Measurements from ENCODE around the gene GNAI2.

Gene GNAI2

GRCh38 chr3:50192689-50193141, 43.3 kb upstream of the GNAI2 start:
- DNase-seq (ENCODE audit: low spot score) = peak; percentile 90
- in situ Hi-C loops (cut with MboI; ENCODE audit: low sequenced_read_pairs, unreplicated experiment) = loop anchor here (5.0 kb wide), 1 partner anchor 80 kb away; no protein-coding TSS in a partner anchor
- peak; percentile 92 for TF ChIP-seq CTCF (IDR thresholded peaks at IDR 0.05; ENCODE audit: borderline replicate concordance, control extremely low read depth, extremely low read depth, insufficient read depth, missing control alignments)

- TF ChIP-seq CTCF (IDR thresholded peaks at IDR 0.05; ENCODE audit: borderline replicate concordance, control extremely low read depth, extremely low read depth, insufficient read depth, missing control alignments) = no peak
- in situ Hi-C loops (cut with MboI; ENCODE audit: low sequenced_read_pairs, unreplicated experiment) = loop anchor here (5.0 kb wide), 1 partner anchor 79 kb away; no protein-coding TSS in a partner anchor
- DNase-seq (ENCODE audit: low spot score) = no peak
Observed at GRCh38 chr3:50193286-50193685, 42.7 kb upstream of the GNAI2 start.

- in situ Hi-C loops (cut with MboI; ENCODE audit: low sequenced_read_pairs, unreplicated experiment) = loop anchor here (5.0 kb wide), 1 partner anchor 79 kb away; no protein-coding TSS in a partner anchor
Observed at GRCh38 chr3:50193746-50194127, 42.3 kb upstream of the GNAI2 start.

GRCh38 chr3:50194128-50194902, 41.7 kb upstream of the GNAI2 start:
- TF ChIP-seq CTCF (IDR thresholded peaks at IDR 0.05; ENCODE audit: borderline replicate concordance, control extremely low read depth, extremely low read depth, insufficient read depth, missing control alignments) = peak; percentile 86
- in situ Hi-C loops (cut with MboI; ENCODE audit: low sequenced_read_pairs, unreplicated experiment) = loop anchor here (5.0 kb wide), 1 partner anchor 78 kb away; no protein-coding TSS in a partner anchor
- DNase-seq (ENCODE audit: low spot score) = peak; percentile 90

More at GRCh38 chr3:50193746-50194127, 42.3 kb upstream of the GNAI2 start:
- no peak for DNase-seq (ENCODE audit: low spot score)
- no peak for TF ChIP-seq CTCF (IDR thresholded peaks at IDR 0.05; ENCODE audit: borderline replicate concordance, control extremely low read depth, extremely low read depth, insufficient read depth, missing control alignments)

- peak; percentile 81 for DNase-seq (ENCODE audit: low spot score)
- in situ Hi-C loops (cut with MboI; ENCODE audit: low sequenced_read_pairs, unreplicated experiment) = loop anchor here (5.0 kb wide), 1 partner anchor 77 kb away; no protein-coding TSS in a partner anchor
- TF ChIP-seq CTCF (IDR thresholded peaks at IDR 0.05; ENCODE audit: borderline replicate concordance, control extremely low read depth, extremely low read depth, insufficient read depth, missing control alignments) = no peak
Observed at GRCh38 chr3:50194903-50195500, 41.0 kb upstream of the GNAI2 start.

GRCh38 chr3:50195501-50196252, 40.3 kb upstream of the GNAI2 start:
- no peak for TF ChIP-seq CTCF (IDR thresholded peaks at IDR 0.05; ENCODE audit: borderline replicate concordance, control extremely low read depth, extremely low read depth, insufficient read depth, missing control alignments)
- no peak for DNase-seq (ENCODE audit: low spot score)
- in situ Hi-C loops (cut with MboI; ENCODE audit: low sequenced_read_pairs, unreplicated experiment) = no loop called here
